Suprapubic skin (tissue), 3 donors: ENCODE data around the gene TCF12.

Source experiments
- CTCF ChIP-seq, 2 donors: fragments of 200-600 bp in 1 of 2; fragments of 450-650 bp in 1 of 2; sonication (generic) in 1 of 2; IDR thresholded peaks; one replicate each; pipeline ENCODE4 v1.5.1; 2016 to 2019; ENCODE audit warnings: antibody characterized with exemption in 2 of 2, mild to moderate bottlenecking in 1 of 2, moderate library complexity in 1 of 2
- POLR2AphosphoS5 ChIP-seq, 3 donors: sonication (generic); formaldehyde crosslinking; IDR thresholded peaks; one replicate each; pipeline ENCODE4 v1.6.1; 2017; ENCODE audit warnings: antibody characterized with exemption in 3 of 3

DNA sequence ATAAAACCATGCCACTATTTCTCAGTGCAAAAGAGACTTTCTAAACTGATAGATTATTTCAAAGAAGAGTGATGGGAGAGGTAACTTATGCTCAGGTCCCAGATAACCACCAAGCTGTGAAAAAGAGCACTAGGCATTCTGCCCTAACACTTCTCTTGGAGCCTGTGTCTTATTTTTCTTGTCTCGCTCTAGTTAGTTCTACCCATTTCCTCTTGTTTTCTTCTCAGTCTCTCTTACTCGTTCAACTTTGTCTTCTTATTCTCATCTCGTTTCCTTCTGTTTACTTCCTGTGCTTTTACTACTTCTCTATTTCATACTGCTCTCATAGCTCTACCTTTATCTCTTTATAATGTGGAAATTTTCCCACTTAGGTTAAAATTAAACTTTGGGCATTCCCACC, 366.1 kb downstream of the TCF12 start:
- TF ChIP-seq CTCF (IDR thresholded peaks at IDR 0.05) (no peak), POLR2AphosphoS5 (IDR thresholded peaks at IDR 0.05) (no peak)
